OCI-LY7 (cell line): ENCODE results near the gene MAP3K3. TPM values are rescaled to one million over a fixed set of nuclear protein-coding genes. Genes with fewer than 3 reads are reported as not detected.
"Not testable (repeated sequence)": the region's sequence is repeated elsewhere in the genome, so short reads cannot be mapped to it uniquely, and the experiment has no call there.

ENCODE experiments used
- BruUV-seq: library from RNA; stranded (reverse); fragments of 400-500 nt; replicated peaks from 2 replicates; lab custom pipeline; 2021; lab: Mats Ljungman, UMichigan
- CTCF ChIA-PET: fragments of 300-600 bp; sonication (Branson Sonifier 250); formaldehyde crosslinking; loops from one replicate; lab custom pipeline; 2022; ENCODE audit warnings: antibody characterized with exemption; ENCODE audit not compliant: unreplicated experiment; lab: Charles Lee
- POLR2A ChIA-PET: fragments of 300-600 bp; sonication (Branson Sonifier 250); formaldehyde crosslinking; loops from one replicate; lab custom pipeline; 2022; ENCODE audit warnings: antibody characterized with exemption; lab: Charles Lee
- DNase-seq: peaks from one replicate; pipeline ENCODE4 v3.0.0-alpha.2; 2015; ENCODE audit warnings: low spot score
- H2AFZ ChIP-seq: fragments of 200-600 bp; sonication (generic), shearing (Covaris generic); 2 replicates; pipeline ENCODE4 v1.6.1; 2014; ENCODE audit warnings: mild to moderate bottlenecking, antibody characterized with exemption, low read length, moderate library complexity
- H3K27ac ChIP-seq: fragments of 200-600 bp; sonication (generic); 2 replicates; pipeline ENCODE4 v1.5.1; 2014; ENCODE audit warnings: mixed run types, low read depth, mild to moderate bottlenecking, moderate library complexity, low read length, inconsistent platforms; ENCODE audit not compliant: poor library complexity, severe bottlenecking
- H3K36me3 ChIP-seq: fragments of 200-600 bp; sonication (generic); 2 replicates; pipeline ENCODE4 v1.6.1; 2014; ENCODE audit warnings: mild to moderate bottlenecking, antibody characterized with exemption, low read length, moderate library complexity, mixed read lengths; ENCODE audit not compliant: insufficient read depth
- H3K4me1 ChIP-seq: fragments of 200-600 bp; sonication (generic); 2 replicates; pipeline ENCODE4 v1.5.1; 2014; ENCODE audit warnings: mild to moderate bottlenecking, low read length; ENCODE audit not compliant: insufficient read depth, poor library complexity, severe bottlenecking
- H3K4me2 ChIP-seq: fragments of 200-600 bp; sonication (generic); 2 replicates; pipeline ENCODE4 v1.6.1; 2014; ENCODE audit warnings: mild to moderate bottlenecking, low read length
- H3K4me3 ChIP-seq: fragments of 200-600 bp; sonication (generic); 2 replicates; pipeline ENCODE4 v1.5.1; 2014; ENCODE audit warnings: mild to moderate bottlenecking, low read depth, low read length; ENCODE audit not compliant: poor library complexity, severe bottlenecking
- H3K79me2 ChIP-seq: fragments of 200-600 bp; sonication (generic); 2 replicates; pipeline ENCODE4 v1.6.1; 2016; ENCODE audit warnings: low read depth, mild to moderate bottlenecking, low read length, moderate library complexity, mixed read lengths; ENCODE audit not compliant: insufficient read depth
- H3K9me2 ChIP-seq: fragments of 200-600 bp; sonication (generic); 2 replicates; pipeline ENCODE4 v1.6.1; 2016; ENCODE audit warnings: mild to moderate bottlenecking, low read length, mixed read lengths; ENCODE audit not compliant: insufficient read depth
- H3K9me3 ChIP-seq: fragments of 200-600 bp; sonication (generic); 2 replicates; pipeline ENCODE4 v1.6.1; 2014; ENCODE audit warnings: mild to moderate bottlenecking, mixed run types, low read length, mixed read lengths
- H4K20me1 ChIP-seq: fragments of 200-600 bp; sonication (generic); 2 replicates; pipeline ENCODE4 v1.6.1; 2014; ENCODE audit warnings: mild to moderate bottlenecking, antibody characterized with exemption, low read length, moderate library complexity, mixed read lengths; ENCODE audit not compliant: insufficient read depth
- EZH2phosphoT487 ChIP-seq: fragments of 200-600 bp; sonication (generic); IDR thresholded peaks from 2 replicates; pipeline ENCODE4 v1.6.1; 2018; ENCODE audit warnings: low read depth, borderline replicate concordance, mild to moderate bottlenecking, mixed run types, antibody characterized with exemption, low read length, moderate library complexity, mixed read lengths
- intact Hi-C: fragments of 100-400 bp; cut with micrococcal nuclease; formaldehyde crosslinking; loops from one replicate; pipeline ENCODE4 v1.10.0; 2022; ENCODE audit not compliant: unreplicated experiment
- total RNA-seq, 2 experiments: library from RNA; depleted of rRNA in 1 of 2; stranded (reverse); fragments of >200 nt in 1 of 2; shearing (Covaris generic) in 1 of 2; gene quantifications; 2 replicates each; pipeline ENCODE4 v1.2.3, GENCODE V29; 2014 to 2022
- TF ChIP-seq, protein P1 (sequence below): fragments of 200-600 bp; sonication (generic); conservative IDR thresholded peaks from 2 replicates; pipeline ENCODE4 v1.5.1; 2014; ENCODE audit warnings: mild to moderate bottlenecking, antibody characterized with exemption, low read length, moderate library complexity, mixed read lengths

Gene MAP3K3
- total RNA-seq, 2 experiments from 2014 or later = 26.0 to 29.0 TPM

DNA sequence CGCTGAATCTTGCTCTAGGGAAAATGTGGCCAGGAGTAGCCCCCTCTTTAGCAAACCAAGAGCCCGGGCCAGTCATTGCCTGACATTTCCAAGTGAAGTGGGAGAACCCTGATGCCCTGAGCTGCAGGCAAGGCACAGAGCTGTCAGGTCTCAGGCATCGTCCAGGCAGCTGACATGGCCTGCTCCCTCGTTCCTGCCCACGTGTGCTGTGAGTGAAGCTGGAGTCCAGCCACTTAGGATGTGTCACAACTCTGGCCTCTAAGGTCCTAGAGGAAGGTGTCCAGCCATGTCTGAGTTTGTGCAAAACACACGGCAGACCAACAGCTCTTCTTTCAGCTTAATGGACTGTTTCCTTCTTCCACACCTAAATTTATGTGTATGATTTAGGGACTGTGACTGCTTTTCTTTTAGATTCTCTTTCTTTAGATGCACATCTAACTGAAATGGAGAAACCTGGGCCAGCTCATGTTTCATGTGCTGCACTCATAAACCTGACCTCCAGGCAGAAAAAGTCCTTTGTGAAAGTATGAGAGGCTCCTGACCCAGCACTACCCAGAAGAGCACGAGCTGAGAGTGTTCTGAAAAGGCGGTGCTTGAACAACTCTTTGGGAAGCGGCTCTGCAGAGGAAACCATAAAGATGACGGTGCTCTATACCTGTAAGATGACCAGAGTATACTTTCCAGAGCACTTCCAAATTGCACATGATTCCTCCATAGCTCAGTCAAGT is 92.5 kb downstream of the MAP3K3 start:
- Histone ChIP-seq H3K27ac (no peak overlapping the region), H3K9me3 (no peaks in the 10 kb centered on the region), H3K79me2 (no peaks in the 10 kb centered on the region), H3K9me2 (no peaks in the 10 kb centered on the region), H2AFZ (no peak overlapping the region), H3K4me2 (no peak overlapping the region), H3K4me1 (no peaks in the 10 kb centered on the region), H4K20me1 (no peaks in the 10 kb centered on the region), H3K4me3 (no peak overlapping the region), H3K36me3 (peaks cover 56% of the 10 kb centered on the region)
- CTCF ChIA-PET = no interaction called here
- BruUV-seq = no TSS peak
- POLR2A ChIA-PET = interaction anchor here (0.6 to 1.4 kb wide), 4 partner anchors 12 to 71 kb away, joined by 3 read pairs; no protein-coding TSS in a partner anchor
- no peak for TF ChIP-seq EZH2phosphoT487
- TF ChIP-seq, protein P1, sequence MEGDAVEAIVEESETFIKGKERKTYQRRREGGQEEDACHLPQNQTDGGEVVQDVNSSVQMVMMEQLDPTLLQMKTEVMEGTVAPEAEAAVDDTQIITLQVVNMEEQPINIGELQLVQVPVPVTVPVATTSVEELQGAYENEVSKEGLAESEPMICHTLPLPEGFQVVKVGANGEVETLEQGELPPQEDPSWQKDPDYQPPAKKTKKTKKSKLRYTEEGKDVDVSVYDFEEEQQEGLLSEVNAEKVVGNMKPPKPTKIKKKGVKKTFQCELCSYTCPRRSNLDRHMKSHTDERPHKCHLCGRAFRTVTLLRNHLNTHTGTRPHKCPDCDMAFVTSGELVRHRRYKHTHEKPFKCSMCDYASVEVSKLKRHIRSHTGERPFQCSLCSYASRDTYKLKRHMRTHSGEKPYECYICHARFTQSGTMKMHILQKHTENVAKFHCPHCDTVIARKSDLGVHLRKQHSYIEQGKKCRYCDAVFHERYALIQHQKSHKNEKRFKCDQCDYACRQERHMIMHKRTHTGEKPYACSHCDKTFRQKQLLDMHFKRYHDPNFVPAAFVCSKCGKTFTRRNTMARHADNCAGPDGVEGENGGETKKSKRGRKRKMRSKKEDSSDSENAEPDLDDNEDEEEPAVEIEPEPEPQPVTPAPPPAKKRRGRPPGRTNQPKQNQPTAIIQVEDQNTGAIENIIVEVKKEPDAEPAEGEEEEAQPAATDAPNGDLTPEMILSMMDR = no peak
- intact Hi-C loops = no loop called here
- DNase-seq = no peak

DNA sequence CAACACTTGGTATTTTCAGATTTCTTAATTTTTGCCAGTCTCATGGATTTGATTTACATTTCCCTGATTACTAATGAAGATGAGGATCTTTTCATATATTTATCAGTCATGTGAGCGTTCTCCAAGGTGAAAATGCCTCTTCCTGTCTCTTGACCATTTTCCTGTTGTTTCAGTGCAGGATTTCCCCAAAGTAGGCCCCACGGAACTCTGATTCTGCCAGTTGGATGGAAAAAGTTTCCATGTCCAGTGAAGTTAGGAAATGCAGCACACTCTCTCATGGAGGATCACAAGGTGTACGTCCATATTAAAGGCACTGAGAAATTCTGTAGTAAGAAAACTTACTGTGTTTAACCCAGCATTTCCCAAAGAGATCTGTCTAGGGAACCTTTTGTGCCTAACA is 94.2 kb downstream of the MAP3K3 start:
- H3K79me2 ChIP-seq = no peaks in the 10 kb centered on the region
- H4K20me1 ChIP-seq = no peaks in the 10 kb centered on the region
- no TSS peak for BruUV-seq
- H3K36me3 ChIP-seq = peaks cover 40% of the 10 kb centered on the region
- H3K9me2 ChIP-seq = no peaks in the 10 kb centered on the region
- no peaks in the 10 kb centered on the region for H3K4me1 ChIP-seq
- ChIA-PET POLR2A (interaction anchor here (1.4 kb wide), 1 partner anchor 18 kb away, joined by 3 read pairs; no protein-coding TSS in a partner anchor), CTCF (no interaction called here)
- H3K9me3 ChIP-seq = no peaks in the 10 kb centered on the region
- no peak overlapping the region for H3K4me2 ChIP-seq
- H3K27ac ChIP-seq = no peak overlapping the region
- TF ChIP-seq, protein P1 = no peak
- TF ChIP-seq EZH2phosphoT487 = no peak
- intact Hi-C loops = no loop called here
- DNase-seq = no peak
- no peak overlapping the region for H2AFZ ChIP-seq
- H3K4me3 ChIP-seq = no peak overlapping the region

DNA sequence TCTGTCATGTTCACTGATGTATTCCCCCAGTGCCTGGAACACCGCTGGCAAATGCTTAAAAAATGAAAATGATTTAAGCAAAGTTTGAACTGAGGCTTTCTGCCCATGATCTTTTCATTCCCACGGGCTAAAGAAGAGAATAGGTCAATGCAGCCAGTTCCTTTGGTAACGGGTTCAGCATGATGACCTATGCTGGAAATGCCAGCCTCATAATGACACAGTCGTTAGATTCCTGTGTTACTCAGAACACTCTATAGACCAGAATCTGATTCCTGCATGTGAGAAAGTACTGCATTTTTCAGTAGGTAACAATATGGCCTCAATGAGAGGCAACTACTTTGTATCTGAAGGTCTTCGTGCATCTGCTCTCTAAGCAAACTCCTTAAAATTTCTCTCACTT is 96.8 kb downstream of the MAP3K3 start:
- intact Hi-C loops = no loop called here
- H4K20me1 ChIP-seq = no peaks in the 10 kb centered on the region
- no peak for TF ChIP-seq EZH2phosphoT487
- TF ChIP-seq, protein P1 = no peak
- BruUV-seq = no TSS peak
- no peaks in the 10 kb centered on the region for H3K9me3 ChIP-seq
- no peak overlapping the region for H3K4me2 ChIP-seq
- H2AFZ ChIP-seq = no peak overlapping the region
- CTCF ChIA-PET = no interaction called here
- H3K4me3 ChIP-seq = no peak overlapping the region
- DNase-seq = no peak
- peaks cover 31% of the 10 kb centered on the region for H3K36me3 ChIP-seq
- H3K9me2 ChIP-seq = no peaks in the 10 kb centered on the region
- POLR2A ChIA-PET = interaction anchor here (1.1 kb wide), 1 partner anchor 17 kb away, joined by 5 read pairs; no protein-coding TSS in a partner anchor
- H3K4me1 ChIP-seq = no peaks in the 10 kb centered on the region
- no peak overlapping the region for H3K27ac ChIP-seq
- H3K79me2 ChIP-seq = no peaks in the 10 kb centered on the region

DNA sequence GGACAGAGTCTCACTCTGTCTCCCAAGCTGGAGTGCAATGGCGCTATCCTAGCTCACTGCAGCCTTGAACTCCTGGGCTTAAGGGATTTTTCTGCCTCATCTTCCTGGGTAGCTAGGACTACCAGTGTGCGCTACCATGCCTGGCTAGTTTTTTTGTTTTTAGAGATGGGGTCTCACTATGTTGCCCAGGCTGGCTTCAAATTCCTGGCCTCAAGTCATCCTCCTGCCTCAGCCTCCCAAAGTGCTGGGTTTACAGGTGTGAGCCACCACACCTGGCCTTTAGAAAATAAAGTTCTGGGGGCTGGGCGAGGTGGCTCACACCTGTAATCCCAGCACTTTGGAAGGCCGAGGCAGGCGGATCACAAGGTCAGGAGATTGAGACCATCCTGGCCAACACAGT is 98.0 kb downstream of the MAP3K3 start:
- H3K4me3 ChIP-seq, H3K4me1 ChIP-seq, H3K4me2 ChIP-seq, DNase-seq, H3K79me2 ChIP-seq, H3K9me2 ChIP-seq, H3K9me3 ChIP-seq, BruUV-seq, H2AFZ ChIP-seq, H3K27ac ChIP-seq, intact Hi-C loops, CTCF ChIA-PET, H4K20me1 ChIP-seq: not testable (repeated sequence)
- POLR2A ChIA-PET = interaction anchor here (0.6 kb wide), 1 partner anchor 98 kb away, joined by 3 read pairs; the partner anchor contains the start of gene MAP3K3
- H3K36me3 ChIP-seq = peaks cover 38% of the 10 kb centered on the region
